Colonic mucosa (tissue), 4 donors: Measurements from ENCODE around the gene TCF23. TPM values are rescaled to one million over a fixed set of nuclear protein-coding genes. Genes with fewer than 3 reads are reported as not detected.

ENCODE experiments used
- DNase-seq: peaks from one replicate; pipeline ENCODE4 v3.0.0-alpha.2; 2020
- H3K27ac ChIP-seq: fragments of 200-600 bp; one replicate; pipeline ENCODE4 v1.8.0; 2021
- H3K27me3 ChIP-seq: fragments of 200-600 bp; one replicate; pipeline ENCODE4 v1.8.0; 2021
- H3K36me3 ChIP-seq: fragments of 200-600 bp; one replicate; pipeline ENCODE4 v1.8.0; 2021
- H3K4me1 ChIP-seq: fragments of 200-600 bp; one replicate; pipeline ENCODE4 v1.8.0; 2021; ENCODE audit warnings: mild to moderate bottlenecking
- H3K4me3 ChIP-seq: fragments of 200-600 bp; one replicate; pipeline ENCODE4 v1.8.0; 2021
- H3K9ac ChIP-seq, 2 donors: one replicate each; pipeline ENCODE4 v1.7.0; 2013; ENCODE audit warnings: control low read depth in 2 of 2, low read depth in 2 of 2, low read length in 2 of 2
- H3K9me3 ChIP-seq: fragments of 200-600 bp; one replicate; pipeline ENCODE4 v1.8.0; 2021
- intact Hi-C: fragments of 100-400 bp; cut with DNase I; formaldehyde crosslinking; loops from one replicate; pipeline ENCODE4 v1.14.1; 2022
- total RNA-seq, 2 donors: library from RNA; stranded (reverse); fragmentation: NEBNext Ultra II Directional in 1 of 2; extraction: Animal tissue kit (Norgen Biotek cat#: 25700) in 1 of 2; gene quantifications; one replicate each; pipeline ENCODE4 v1.2.1, GENCODE V29; 2021
- TF ChIP-seq, protein P1 (sequence below): fragments of 200-600 bp; IDR thresholded peaks from one replicate; pipeline ENCODE4 v1.8.0; 2022; ENCODE audit warnings: antibody characterized with exemption, mild to moderate bottlenecking
- donor health status: healthy.
- donor health status: DM: no; HTN: no; CAD: no.
- donor health status: DM: no; HTN: no; CAD: no.

Gene TCF23
- total RNA-seq, 2 donors from 2014 or later: 0.05 to 0.07 TPM

DNA sequence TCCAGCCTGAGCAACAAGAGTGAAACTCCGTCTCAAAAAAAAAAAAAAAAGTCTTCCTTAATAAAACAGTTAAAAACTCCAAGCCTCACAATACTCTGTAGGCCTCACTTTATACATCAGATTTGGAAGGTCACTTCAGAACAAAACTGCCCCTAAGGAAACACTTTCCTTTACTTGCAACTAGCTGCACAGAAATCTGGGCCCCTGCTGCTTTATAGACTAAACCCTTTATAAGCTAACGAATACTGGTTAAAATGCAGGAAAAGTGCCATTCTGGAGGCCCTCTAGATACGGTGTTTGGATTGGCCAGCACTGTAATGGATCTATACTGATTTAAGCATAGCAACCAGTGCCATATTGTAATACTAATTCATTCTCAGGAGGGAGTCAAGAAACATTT is 23.7 kb upstream of the TCF23 start:
- Histone ChIP-seq H3K27me3 (no peaks in the 10 kb centered on the region), H3K4me1 (no peaks in the 10 kb centered on the region), H3K9me3 (no peaks in the 10 kb centered on the region), H3K36me3 (no peaks in the 10 kb centered on the region), H3K27ac (no peak overlapping the region), H3K9ac (no peak overlapping the region), H3K4me3 (no peak overlapping the region)
- no peak for DNase-seq
- TF ChIP-seq, protein P1, sequence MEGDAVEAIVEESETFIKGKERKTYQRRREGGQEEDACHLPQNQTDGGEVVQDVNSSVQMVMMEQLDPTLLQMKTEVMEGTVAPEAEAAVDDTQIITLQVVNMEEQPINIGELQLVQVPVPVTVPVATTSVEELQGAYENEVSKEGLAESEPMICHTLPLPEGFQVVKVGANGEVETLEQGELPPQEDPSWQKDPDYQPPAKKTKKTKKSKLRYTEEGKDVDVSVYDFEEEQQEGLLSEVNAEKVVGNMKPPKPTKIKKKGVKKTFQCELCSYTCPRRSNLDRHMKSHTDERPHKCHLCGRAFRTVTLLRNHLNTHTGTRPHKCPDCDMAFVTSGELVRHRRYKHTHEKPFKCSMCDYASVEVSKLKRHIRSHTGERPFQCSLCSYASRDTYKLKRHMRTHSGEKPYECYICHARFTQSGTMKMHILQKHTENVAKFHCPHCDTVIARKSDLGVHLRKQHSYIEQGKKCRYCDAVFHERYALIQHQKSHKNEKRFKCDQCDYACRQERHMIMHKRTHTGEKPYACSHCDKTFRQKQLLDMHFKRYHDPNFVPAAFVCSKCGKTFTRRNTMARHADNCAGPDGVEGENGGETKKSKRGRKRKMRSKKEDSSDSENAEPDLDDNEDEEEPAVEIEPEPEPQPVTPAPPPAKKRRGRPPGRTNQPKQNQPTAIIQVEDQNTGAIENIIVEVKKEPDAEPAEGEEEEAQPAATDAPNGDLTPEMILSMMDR: no peak
- intact Hi-C loops: no loop called here

DNA sequence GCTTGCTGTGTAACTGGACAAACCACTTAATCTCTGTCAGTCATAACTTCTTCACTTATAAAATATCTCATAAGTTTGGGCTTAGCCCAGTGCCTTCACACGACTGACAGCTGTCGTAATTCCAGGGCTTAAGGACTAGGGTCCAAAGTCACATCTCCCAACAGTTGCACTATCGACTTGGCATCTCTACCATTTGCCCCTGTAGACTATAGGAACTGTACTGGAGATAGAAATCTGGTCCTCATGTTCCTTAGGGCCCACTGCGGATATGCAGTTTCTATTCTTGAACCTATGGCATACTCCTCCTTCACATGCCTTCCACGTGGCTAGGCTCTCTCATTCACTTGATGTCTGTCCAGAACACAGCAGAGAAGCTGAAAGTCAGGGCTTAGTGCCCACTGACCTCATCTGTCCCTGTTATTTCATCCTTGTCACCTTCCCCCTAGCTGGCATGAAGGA is 22.5 kb upstream of the TCF23 start:
- TF ChIP-seq, protein P1: no peak
- intact Hi-C loops: no loop called here
- DNase-seq: no peak
- H3K27ac ChIP-seq: no peak overlapping the region
- no peak overlapping the region for H3K4me3 ChIP-seq
- H3K9ac ChIP-seq: no peak overlapping the region
- no peaks in the 10 kb centered on the region for H3K9me3 ChIP-seq
- H3K4me1 ChIP-seq: no peaks in the 10 kb centered on the region
- no peaks in the 10 kb centered on the region for H3K27me3 ChIP-seq
- H3K36me3 ChIP-seq: no peaks in the 10 kb centered on the region

DNA sequence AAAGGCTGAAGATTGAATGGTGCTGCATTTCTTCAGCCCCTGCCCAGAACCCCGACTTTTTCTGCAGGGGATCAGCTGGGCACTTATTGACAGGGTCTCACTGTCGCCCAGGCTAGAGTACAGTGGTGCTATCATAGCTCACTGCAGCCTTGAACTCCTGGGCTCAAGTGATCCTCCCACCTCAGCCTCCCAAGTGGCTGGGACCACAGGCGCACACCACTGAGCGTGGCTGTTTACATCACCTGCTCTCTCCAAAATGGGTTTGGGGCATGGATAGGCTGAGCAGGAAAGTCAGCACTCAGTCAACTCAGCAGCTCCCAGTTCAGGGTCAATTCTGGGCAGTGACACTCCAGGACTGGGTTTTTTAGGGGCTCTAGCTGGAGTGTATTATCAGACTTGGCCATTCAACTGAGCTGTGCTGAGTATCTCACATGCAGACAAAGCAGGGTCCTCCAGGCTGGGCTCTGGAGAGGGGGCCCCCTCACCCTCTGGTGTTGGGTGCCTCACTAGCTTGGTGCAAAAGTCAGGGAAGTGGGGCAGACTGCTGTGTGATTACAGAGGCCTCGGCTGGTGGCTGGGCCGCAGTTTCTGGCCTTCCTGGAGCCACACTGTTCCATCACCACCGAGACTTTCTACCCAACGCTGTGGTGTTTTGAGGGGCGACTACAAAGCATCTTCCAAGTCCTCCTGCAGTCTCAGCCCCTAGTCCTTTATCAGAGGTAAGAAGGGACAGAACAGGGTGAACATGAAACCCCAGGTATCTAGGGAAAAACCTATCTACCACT is 20.7 kb upstream of the TCF23 start:
- Histone ChIP-seq H3K36me3 (no peaks in the 10 kb centered on the region), H3K4me1 (no peaks in the 10 kb centered on the region), H3K9ac (no peak overlapping the region), H3K4me3 (no peak overlapping the region), H3K9me3 (no peaks in the 10 kb centered on the region), H3K27ac (no peak overlapping the region), H3K27me3 (no peaks in the 10 kb centered on the region)
- TF ChIP-seq, protein P1: no peak
- DNase-seq: no peak
- intact Hi-C loops: no loop called here

DNA sequence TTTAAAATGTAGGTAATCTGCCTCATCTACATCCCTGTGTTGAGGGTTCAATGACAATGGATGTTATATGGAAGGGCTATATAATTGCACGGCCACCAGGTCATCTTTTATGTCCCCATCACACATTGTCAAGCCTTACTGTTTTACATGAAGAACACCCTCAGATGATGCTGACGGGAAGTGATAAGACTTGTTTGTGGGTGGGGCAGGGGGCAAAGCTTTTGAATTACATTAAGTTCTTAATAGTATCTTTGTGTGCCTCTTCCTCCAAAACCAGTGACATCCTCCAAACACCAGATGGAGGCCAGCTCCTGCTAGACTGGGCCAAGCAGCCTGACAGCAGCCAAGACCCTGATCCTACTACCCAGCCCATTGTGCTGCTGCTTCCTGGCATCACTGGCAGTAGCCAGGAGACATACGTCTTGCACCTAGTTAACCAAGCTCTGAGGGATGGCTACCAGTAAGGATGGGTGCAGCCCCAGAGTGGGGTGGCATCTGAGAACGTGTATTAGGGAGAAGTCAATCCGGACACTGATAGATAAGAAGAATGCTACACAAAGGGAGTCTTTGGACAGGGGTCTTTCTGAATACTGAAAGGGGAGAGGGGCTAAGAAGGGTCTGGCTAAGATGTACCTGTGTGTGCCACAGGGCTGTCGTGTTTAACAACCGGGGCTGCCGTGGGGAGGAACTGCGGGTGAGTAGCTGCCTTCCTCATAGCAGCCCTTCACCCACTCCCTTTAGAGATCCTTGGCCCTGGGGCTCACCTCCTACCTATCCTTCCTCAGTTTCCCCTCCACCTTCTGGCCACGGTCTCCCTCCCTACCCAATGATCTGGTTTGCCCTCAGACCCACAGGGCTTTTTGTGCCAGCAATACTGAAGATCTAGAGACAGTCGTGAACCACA is 19.9 kb upstream of the TCF23 start:
- Histone ChIP-seq H3K36me3 (no peaks in the 10 kb centered on the region), H3K9ac (no peak overlapping the region), H3K27ac (no peak overlapping the region), H3K27me3 (no peaks in the 10 kb centered on the region), H3K9me3 (no peaks in the 10 kb centered on the region), H3K4me1 (no peaks in the 10 kb centered on the region), H3K4me3 (no peak overlapping the region)
- TF ChIP-seq, protein P1: no peak
- intact Hi-C loops: no loop called here
- DNase-seq: no peak

DNA sequence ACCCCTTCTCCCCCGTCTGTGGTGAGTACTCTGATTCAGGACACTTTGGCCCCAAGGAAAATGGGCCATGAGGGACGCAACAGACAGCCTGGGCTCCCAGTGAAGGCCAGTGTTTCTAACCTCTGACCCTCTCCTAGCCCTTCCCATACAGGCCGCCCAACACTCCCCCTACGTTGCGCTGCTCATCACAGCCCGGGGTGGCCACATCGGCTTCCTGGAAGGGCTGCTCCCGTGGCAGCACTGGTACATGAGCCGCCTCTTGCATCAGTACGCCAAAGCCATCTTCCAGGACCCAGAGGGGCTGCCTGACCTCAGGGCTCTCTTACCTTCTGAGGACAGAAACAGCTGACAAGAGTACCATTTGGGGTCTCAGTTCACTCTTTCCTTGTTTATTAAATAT is 18.4 kb upstream of the TCF23 start:
- Histone ChIP-seq H3K36me3 (no peaks in the 10 kb centered on the region), H3K9ac (no peak overlapping the region), H3K27me3 (no peaks in the 10 kb centered on the region), H3K27ac (no peak overlapping the region), H3K4me1 (no peaks in the 10 kb centered on the region), H3K4me3 (no peak overlapping the region), H3K9me3 (no peaks in the 10 kb centered on the region)
- DNase-seq: no peak
- TF ChIP-seq, protein P1: no peak
- intact Hi-C loops: no loop called here
